Stimulated activated CD4-positive, alpha-beta T cell treated with anti-CD3 and anti-CD28 coated beads, Interleukin-15, amount 100 ng/mL, for 1 hour (primary cell): ENCODE data around the gene PDS5A.
"Not testable (repeated sequence)": the region's sequence is repeated elsewhere in the genome, so short reads cannot be mapped to it uniquely, and the experiment has no call there.

Experiments
- DNase-seq, 2 donors: peaks; one replicate each; pipeline ENCODE4 v3.0.0-alpha.2; 2020; ENCODE audit warnings: low read depth in 1 of 2, low spot score in 1 of 2

Gene PDS5A

GRCh38 chr4:39970671-39971640 lies 6.8 kb downstream of the PDS5A start:
- no peak for DNase-seq

GRCh38 chr4:39963656-39964055 lies 14.1 kb downstream of the PDS5A start:
- no peak for DNase-seq

- DNase-seq: no peak
Measured at GRCh38 chr4:39961311-39961877, 16.3 kb downstream of the PDS5A start.

- no peak for DNase-seq
Measured at GRCh38 chr4:39950861-39951481, 26.7 kb downstream of the PDS5A start.

- no peak for DNase-seq
Measured at GRCh38 chr4:39947963-39948362, 29.7 kb downstream of the PDS5A start.

- no peak for DNase-seq
Measured at GRCh38 chr4:39947417-39947816, 30.3 kb downstream of the PDS5A start.

GRCh38 chr4:39944245-39944644 lies 33.5 kb downstream of the PDS5A start:
- DNase-seq: not testable (repeated sequence)

- DNase-seq: no peak
Measured at GRCh38 chr4:39942507-39942906, 35.2 kb downstream of the PDS5A start.

- no peak for DNase-seq
Measured at GRCh38 chr4:39941682-39942217, 36.0 kb downstream of the PDS5A start.

GRCh38 chr4:39937683-39938268 lies 39.9 kb downstream of the PDS5A start:
- no peak for DNase-seq

GRCh38 chr4:39936565-39937418 lies 40.9 kb downstream of the PDS5A start:
- no peak for DNase-seq

GRCh38 chr4:39933671-39934590 lies 43.8 kb downstream of the PDS5A start:
- no peak for DNase-seq

- DNase-seq: no peak
Measured at GRCh38 chr4:39932776-39933402, 44.8 kb downstream of the PDS5A start.

GRCh38 chr4:39931441-39931901 lies 46.2 kb downstream of the PDS5A start:
- no peak for DNase-seq

- no peak for DNase-seq
Measured at GRCh38 chr4:39928538-39928937, 49.2 kb downstream of the PDS5A start.

- DNase-seq: no peak
Measured at GRCh38 chr4:39924014-39924413, 53.7 kb downstream of the PDS5A start.

- no peak for DNase-seq
Measured at GRCh38 chr4:39922399-39922798, 55.3 kb downstream of the PDS5A start.

GRCh38 chr4:39913471-39913870 lies 64.2 kb downstream of the PDS5A start:
- DNase-seq: no peak

GRCh38 chr4:39910064-39910463 lies 67.6 kb downstream of the PDS5A start:
- DNase-seq: no peak
